Inferior parietal cortex (tissue), 1 donor: ENCODE measurements around the gene EID2.

Experiments
- DNase-seq: peaks from one replicate; pipeline ENCODE4 v3.0.0-alpha.2; 2016; ENCODE audit errors: extremely low spot score

Gene EID2

DNA sequence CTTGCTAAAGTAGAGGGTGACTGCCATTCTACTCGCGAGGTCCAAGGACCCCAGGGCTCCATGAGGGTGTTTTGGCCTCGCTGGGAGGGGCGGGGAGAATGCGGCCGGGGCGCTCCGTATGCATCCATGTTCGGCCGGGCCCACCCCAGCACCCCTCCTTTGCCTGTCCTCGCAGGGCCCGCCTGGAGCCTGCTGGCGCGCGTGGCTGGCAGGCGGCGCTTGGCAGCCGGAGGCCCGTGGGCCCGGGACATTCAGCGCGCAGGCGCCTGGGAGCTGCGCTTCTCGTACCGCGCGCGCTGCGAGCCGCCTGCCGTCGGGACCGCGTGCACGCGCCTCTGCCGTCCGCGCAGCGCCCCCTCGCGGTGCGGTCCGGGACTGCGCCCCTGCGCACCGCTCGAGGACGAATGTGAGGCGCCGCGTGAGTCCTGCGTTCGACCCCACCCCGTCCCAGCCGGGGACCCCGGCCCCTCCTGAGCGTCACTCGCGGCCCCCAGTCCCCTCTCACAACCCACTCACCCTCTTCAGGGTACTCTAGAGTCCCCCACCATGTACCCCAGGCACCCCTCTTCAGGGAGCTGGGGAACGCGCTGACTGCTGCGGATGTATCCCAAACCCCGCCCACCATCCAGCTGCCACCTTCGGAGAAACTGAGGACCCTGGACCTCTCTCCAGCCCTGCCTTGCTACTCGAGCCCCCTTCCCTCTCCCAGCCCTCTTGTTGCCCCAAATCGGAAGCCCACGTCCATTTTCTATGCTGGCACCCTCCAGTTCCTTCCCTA, 37.1 kb downstream of the EID2 start:
- DNase-seq = peak; percentile 3

DNA sequence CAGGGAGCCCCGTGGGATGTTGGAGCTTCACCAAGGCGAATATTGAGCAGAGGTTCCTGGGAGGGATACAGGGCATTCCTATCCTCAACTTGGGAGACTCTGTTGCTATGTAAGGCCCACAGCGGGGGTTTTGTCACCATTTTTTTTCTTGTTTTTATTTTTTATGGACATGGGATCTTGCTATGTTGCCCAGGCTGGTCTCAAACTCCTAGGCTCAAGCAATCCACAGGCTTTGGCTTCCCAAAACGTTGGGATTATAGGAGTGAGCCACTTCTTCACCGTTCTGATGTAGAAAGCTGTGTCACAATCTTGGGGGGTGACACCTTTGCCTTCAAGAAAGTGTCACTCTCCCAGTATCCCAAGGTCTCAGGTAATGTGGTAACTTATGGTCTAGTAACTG, 38.6 kb downstream of the EID2 start:
- DNase-seq = no peak

- DNase-seq = no peak
These were observed 39.4 kb downstream of the EID2 start for GRCh38 chr19:39500543-39500942.

DNA sequence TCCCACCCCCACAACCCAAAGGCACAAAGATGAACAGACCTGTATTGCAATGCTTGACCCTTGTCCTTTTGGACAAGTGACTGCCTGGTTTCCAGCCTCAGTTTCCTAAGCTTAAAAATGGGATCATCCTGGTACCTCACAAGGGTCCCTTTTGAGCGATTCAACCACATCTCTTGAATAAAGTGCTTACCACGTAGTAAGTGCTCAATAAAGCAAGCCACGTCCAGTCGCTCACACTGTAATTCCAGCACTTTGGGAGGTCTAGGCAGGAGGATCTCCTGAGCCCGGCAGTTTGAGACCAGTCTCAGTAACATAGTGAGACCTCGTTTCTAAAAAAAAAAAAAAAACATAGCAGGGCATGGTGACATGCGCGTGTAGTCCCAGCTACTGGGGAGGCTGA, 40.0 kb downstream of the EID2 start:
- no peak for DNase-seq

DNA sequence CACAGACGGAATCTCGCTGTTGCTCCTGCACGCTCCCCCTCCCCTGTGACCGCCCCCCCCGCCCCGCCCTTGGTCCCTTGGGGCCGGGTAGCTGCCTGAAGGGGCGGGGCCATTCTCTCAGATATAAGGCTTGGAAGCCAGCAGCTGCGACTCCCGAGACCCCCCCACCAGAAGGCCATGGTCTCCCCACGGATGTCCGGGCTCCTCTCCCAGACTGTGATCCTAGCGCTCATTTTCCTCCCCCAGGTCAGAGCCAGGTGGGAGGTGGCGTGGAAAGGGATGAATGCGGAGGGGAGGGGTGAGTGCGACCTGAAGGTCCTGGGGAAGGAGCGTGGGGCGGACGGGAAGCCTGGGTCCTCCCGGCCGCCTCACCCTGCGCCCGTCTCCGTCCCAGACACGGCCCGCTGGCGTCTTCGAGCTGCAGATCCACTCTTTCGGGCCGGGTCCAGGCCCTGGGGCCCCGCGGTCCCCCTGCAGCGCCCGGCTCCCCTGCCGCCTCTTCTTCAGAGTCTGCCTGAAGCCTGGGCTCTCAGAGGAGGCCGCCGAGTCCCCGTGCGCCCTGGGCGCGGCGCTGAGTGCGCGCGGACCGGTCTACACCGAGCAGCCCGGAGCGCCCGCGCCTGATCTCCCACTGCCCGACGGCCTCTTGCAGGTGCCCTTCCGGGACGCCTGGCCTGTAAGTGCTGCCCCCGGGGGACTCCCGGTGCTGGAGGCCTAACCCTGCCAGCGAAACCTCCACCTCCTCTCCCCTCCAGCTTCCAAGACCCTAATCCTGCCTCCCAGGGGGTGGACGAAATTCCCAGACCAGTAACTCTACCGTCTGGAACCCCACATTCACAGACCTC, 40.9 kb downstream of the EID2 start, which contains the start of gene DLL3:
DLL3 (plus strand) TSS at position 150 of the 845 bp plus-strand sequence; CDS start at position 178, 28 bp downstream.
- DNase-seq = no peak

DNA sequence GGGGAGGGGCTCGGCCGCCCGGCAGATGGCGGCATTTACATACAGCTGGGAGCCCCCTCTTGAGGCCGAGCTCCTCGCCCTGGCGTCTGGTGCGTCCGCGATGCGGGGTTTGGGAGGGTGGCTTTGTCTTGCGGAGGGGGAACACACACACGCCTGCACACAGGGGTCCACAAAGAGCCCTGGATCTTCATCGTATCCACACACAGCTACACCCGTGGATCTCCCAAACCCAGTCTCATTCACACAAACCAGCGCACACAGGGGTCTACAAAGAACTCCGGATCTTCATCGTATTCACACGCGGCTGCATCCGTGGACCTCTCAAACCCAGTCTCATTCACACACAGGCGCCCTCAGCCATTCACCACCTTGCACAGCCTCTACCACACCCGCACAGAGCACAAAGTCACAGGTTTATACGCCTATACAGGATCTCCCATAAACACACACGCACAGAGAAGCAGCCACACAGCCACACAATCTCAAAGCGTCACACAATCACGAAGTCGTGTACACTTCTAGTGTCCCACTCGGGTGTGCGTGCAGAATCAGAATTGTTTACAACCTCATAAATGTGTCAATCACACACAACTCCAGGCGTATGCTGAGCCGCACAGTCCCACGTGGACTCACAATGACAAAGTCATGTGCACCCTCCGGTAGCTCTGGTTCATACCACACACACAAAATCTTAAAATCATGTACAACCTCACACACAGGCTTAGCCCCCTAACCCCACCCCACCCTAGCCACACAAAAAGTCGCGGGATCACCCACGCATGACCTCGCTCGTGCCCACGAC, 41.8 kb downstream of the EID2 start:
- DNase-seq = peak; percentile 27

DNA sequence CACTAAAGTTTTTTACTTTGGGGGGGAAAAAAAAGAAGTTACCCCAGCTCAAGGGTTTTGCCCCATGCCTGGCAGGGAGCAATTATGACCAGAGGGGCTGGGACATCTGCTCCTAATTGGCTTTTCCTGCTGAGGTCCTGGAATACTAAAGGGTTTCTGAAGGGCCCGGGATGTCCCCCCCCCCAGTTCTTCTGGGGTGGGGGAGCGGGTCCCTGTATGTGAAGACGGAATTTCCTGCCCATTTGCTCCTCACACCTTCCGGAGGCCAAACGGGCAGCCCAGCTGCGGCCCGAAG, 42.3 kb downstream of the EID2 start:
- DNase-seq = no peak

- no peak for DNase-seq
These were observed 43.9 kb downstream of the EID2 start for GRCh38 chr19:39496063-39496462.

GRCh38 chr19:39494661-39495060, 45.3 kb downstream of the EID2 start:
- DNase-seq = no peak

DNA sequence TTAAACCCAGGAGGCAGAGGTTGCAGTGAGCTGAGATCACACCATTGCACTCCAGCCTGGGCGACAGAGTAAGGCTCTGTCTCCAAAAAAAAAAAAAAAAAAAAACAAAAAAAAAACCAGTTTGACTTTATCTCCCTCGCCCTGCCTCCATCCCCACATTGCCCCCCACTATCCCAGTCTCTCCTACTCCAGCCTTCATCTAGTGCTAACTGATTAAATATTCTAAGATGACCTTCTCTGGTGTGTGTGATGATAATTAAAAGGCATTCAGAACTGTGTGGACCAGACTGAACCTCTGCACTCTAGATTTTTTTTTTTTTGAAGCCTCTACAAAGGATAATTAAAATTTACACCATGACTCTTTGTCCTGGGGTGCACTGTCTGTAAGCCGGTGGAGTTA, 47.2 kb downstream of the EID2 start:
- DNase-seq = no peak

- no peak for DNase-seq
These were observed 47.7 kb downstream of the EID2 start for GRCh38 chr19:39492225-39492624.

- no peak for DNase-seq
These were observed 50.2 kb downstream of the EID2 start for GRCh38 chr19:39489756-39490155.
